SK-N-MC (cell line): ENCODE results near the gene PLAAT2.
A peak's percentile ranks its signal among the peaks of the same experiment; 100 is the strongest.

ENCODE experiments used
- DNase-seq: peaks from one replicate; pipeline ENCODE4 v3.0.0-alpha.2; 2011; ENCODE audit warnings: low read depth, low spot score
- H3K27ac ChIP-seq: fragments of 200-600 bp; sonication (generic); 2 replicates; pipeline ENCODE4 v1.5.1; 2016; ENCODE audit warnings: mixed run types
- H3K36me3 ChIP-seq: fragments of 200-600 bp; sonication (generic); 2 replicates; pipeline ENCODE4 v1.6.1; 2017; ENCODE audit warnings: antibody characterized with exemption, low read length, mixed read lengths; ENCODE audit not compliant: insufficient read depth
- H3K4me3 ChIP-seq: fragments of 200-600 bp; sonication (generic); 2 replicates; pipeline ENCODE4 v1.5.1; 2016
- H3K9ac ChIP-seq: fragments of 200-600 bp; sonication (generic); 2 replicates; pipeline ENCODE4 v1.8.0; 2017; ENCODE audit warnings: mixed run types, mixed read lengths; ENCODE audit not compliant: insufficient read length
- H3K9me3 ChIP-seq: fragments of 200-600 bp; sonication (generic); 2 replicates; pipeline ENCODE4 v1.6.1; 2017; ENCODE audit warnings: low read depth, mild to moderate bottlenecking, antibody characterized with exemption, low read length, moderate library complexity, mixed read lengths
- EZH2 ChIP-seq: fragments of 200-600 bp; sonication (generic); IDR thresholded peaks from one replicate; pipeline ENCODE4 v1.6.1; 2017; ENCODE audit warnings: antibody characterized with exemption
- FOXP2 ChIP-seq: optimal IDR thresholded peaks from 2 replicates; pipeline ENCODE3; 2011; ENCODE audit warnings: mild to moderate bottlenecking, moderate library complexity; ENCODE audit not compliant: insufficient read depth; ENCODE audit errors: extremely low read length, control extremely low read depth
- POLR2AphosphoS5 ChIP-seq: IDR thresholded peaks from 2 replicates; pipeline ENCODE4 v1.6.1; 2012; ENCODE audit warnings: mild to moderate bottlenecking, low read depth, low read length, borderline replicate concordance

Gene PLAAT2

GRCh38 chr11:63567044-63567840 lies 4.1 kb upstream of the PLAAT2 start:
- DNase-seq: no peak
- H3K9me3 ChIP-seq: no peaks in the 10 kb centered on the region
- peak overlapping the region; percentile 92 for H3K27ac ChIP-seq
- H3K4me3 ChIP-seq: peak overlapping the region; percentile 49
- no peaks in the 10 kb centered on the region for H3K36me3 ChIP-seq
- H3K9ac ChIP-seq: peak overlapping the region; percentile 41
- TF ChIP-seq POLR2AphosphoS5: no peak

GRCh38 chr11:63564784-63565350 lies 1.7 kb upstream of the PLAAT2 start:
- Histone ChIP-seq H3K9ac (no peak overlapping the region), H3K36me3 (no peaks in the 10 kb centered on the region), H3K4me3 (no peak overlapping the region), H3K27ac (no peak overlapping the region), H3K9me3 (no peaks in the 10 kb centered on the region)
- DNase-seq: no peak
- no peak for TF ChIP-seq POLR2AphosphoS5
- TF ChIP-seq FOXP2: no peak
- no peak for TF ChIP-seq EZH2

- Histone ChIP-seq H3K4me3 (no peak overlapping the region), H3K9ac (no peak overlapping the region), H3K36me3 (no peaks in the 10 kb centered on the region), H3K27ac (no peak overlapping the region), H3K9me3 (no peaks in the 10 kb centered on the region)
- no peak for TF ChIP-seq EZH2
- TF ChIP-seq FOXP2: no peak
- TF ChIP-seq POLR2AphosphoS5: no peak
- no peak for DNase-seq
Measured at GRCh38 chr11:63564056-63564774, 1.0 kb upstream of the PLAAT2 start.

- Histone ChIP-seq H3K9ac (no peak overlapping the region), H3K36me3 (no peaks in the 10 kb centered on the region), H3K9me3 (no peaks in the 10 kb centered on the region), H3K27ac (no peak overlapping the region), H3K4me3 (no peak overlapping the region)
- DNase-seq: no peak
- TF ChIP-seq EZH2 (no peak), FOXP2 (no peak), POLR2AphosphoS5 (no peak)
Measured at GRCh38 chr11:63560506-63561180, 2.5 kb downstream of the PLAAT2 start.

GRCh38 chr11:63558459-63559157 lies 4.6 kb downstream of the PLAAT2 start:
- DNase-seq: no peak
- TF ChIP-seq FOXP2 (no peak), POLR2AphosphoS5 (no peak), EZH2 (no peak)
- Histone ChIP-seq H3K9ac (no peak overlapping the region), H3K27ac (no peak overlapping the region), H3K36me3 (no peaks in the 10 kb centered on the region), H3K4me3 (no peak overlapping the region), H3K9me3 (no peaks in the 10 kb centered on the region)

GRCh38 chr11:63557570-63557969 lies 5.6 kb downstream of the PLAAT2 start:
- Histone ChIP-seq H3K36me3 (no peaks in the 10 kb centered on the region), H3K9ac (no peak overlapping the region), H3K27ac (no peak overlapping the region), H3K9me3 (no peaks in the 10 kb centered on the region), H3K4me3 (no peak overlapping the region)
- no peak for DNase-seq
- TF ChIP-seq FOXP2 (no peak), POLR2AphosphoS5 (no peak), EZH2 (no peak)

GRCh38 chr11:63556404-63557013 lies 6.7 kb downstream of the PLAAT2 start:
- Histone ChIP-seq H3K27ac (no peak overlapping the region), H3K9me3 (no peaks in the 10 kb centered on the region), H3K36me3 (no peaks in the 10 kb centered on the region), H3K4me3 (no peak overlapping the region), H3K9ac (no peak overlapping the region)
- no peak for TF ChIP-seq FOXP2
- no peak for TF ChIP-seq POLR2AphosphoS5
- TF ChIP-seq EZH2: no peak
- no peak for DNase-seq
